HT1080 (cell line): Measurements from ENCODE around the gene CD99. TPM values are rescaled to one million over a fixed set of nuclear protein-coding genes. Genes with fewer than 3 reads are reported as not detected.
A peak's percentile ranks its signal among the peaks of the same experiment; 100 is the strongest.

Experiments used
- DNase-seq: peaks from one replicate; pipeline ENCODE4 v3.0.0-alpha.2; 2015; ENCODE audit warnings: low read depth
- total RNA-seq: library from RNA; depleted of rRNA; stranded (reverse); fragments of >200 nt; shearing (Covaris generic); gene quantifications from 2 replicates; pipeline ENCODE4 v1.2.3, GENCODE V29; 2014

The CD99 gene
- total RNA-seq, 1 experiment from 2014 or later: 276 TPM

GRCh38 chrX:2697741-2698299, 6.7 kb downstream of the CD99 start:
- DNase-seq: peak; percentile 29

GRCh38 chrX:2698604-2699003, 7.5 kb downstream of the CD99 start:
- DNase-seq: no peak

- DNase-seq: no peak
These were observed 8.9 kb downstream of the CD99 start for GRCh38 chrX:2699959-2700358.

GRCh38 chrX:2700405-2701320, 9.6 kb downstream of the CD99 start:
- no peak for DNase-seq

GRCh38 chrX:2701600-2701999, 10.5 kb downstream of the CD99 start:
- no peak for DNase-seq

GRCh38 chrX:2703991-2704369, 12.9 kb downstream of the CD99 start:
- DNase-seq: no peak

GRCh38 chrX:2705046-2705832, 14.1 kb downstream of the CD99 start:
- no peak for DNase-seq

GRCh38 chrX:2707334-2707760, 16.3 kb downstream of the CD99 start:
- DNase-seq: peak; percentile 98

GRCh38 chrX:2708021-2708420, 16.9 kb downstream of the CD99 start:
- DNase-seq: peak; percentile 12

- DNase-seq: no peak
These were observed 17.6 kb downstream of the CD99 start for GRCh38 chrX:2708592-2709188.

GRCh38 chrX:2709556-2709955, 18.5 kb downstream of the CD99 start:
- DNase-seq: no peak

GRCh38 chrX:2710041-2710840, 19.1 kb downstream of the CD99 start:
- DNase-seq: peak; percentile 90

- no peak for DNase-seq
These were observed 20.3 kb downstream of the CD99 start for GRCh38 chrX:2711441-2711840.

GRCh38 chrX:2712428-2712827, 21.3 kb downstream of the CD99 start:
- DNase-seq: no peak

- no peak for DNase-seq
These were observed 22.1 kb downstream of the CD99 start for GRCh38 chrX:2712890-2713840.

- no peak for DNase-seq
These were observed 23.5 kb downstream of the CD99 start for GRCh38 chrX:2714551-2714950.

- DNase-seq: no peak
These were observed 24.0 kb downstream of the CD99 start for GRCh38 chrX:2715066-2715600.

GRCh38 chrX:2717312-2717711, 26.2 kb downstream of the CD99 start:
- DNase-seq: no peak

- no peak for DNase-seq
These were observed 27.7 kb downstream of the CD99 start for GRCh38 chrX:2718821-2719220.
